ENCODE results near the gene MORC1.

MORC1 gene

DNA sequence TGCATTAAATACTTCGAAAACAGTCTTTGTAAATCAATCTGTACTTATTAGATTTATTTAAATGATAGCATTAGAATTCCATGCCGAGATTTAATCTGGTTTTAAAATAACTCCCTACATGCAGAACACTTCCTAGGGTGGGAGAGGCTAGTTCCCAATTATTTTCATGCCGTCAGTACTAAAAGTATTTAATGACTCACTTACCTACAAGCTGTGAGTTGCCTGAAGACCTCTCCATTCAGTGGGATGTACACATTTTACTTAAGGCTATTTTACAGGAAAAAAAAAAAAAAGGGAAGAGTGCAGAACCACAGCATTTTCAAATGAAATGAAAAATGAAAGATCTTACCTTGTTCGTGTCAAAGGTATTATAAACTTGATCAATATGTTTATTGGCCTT, 164.7 kb downstream of the MORC1 start:
- Histone ChIP-seq H3K4me2 (no peak overlapping the region), H3K27ac (no peak overlapping the region), H3K79me2 (ENCODE audit: insufficient read depth, low read depth) (no peaks in the 10 kb centered on the region), H3K27me3 (ENCODE audit: insufficient read depth, low read depth) (no peaks in the 10 kb centered on the region), H3K4me1 (ENCODE audit: low read depth, poor library complexity, severe bottlenecking) (no peaks in the 10 kb centered on the region), H3K9ac (no peak overlapping the region), H4K20me1 (ENCODE audit: insufficient read depth) (no peaks in the 10 kb centered on the region), H2AFZ (ENCODE audit: low read depth) (no peak overlapping the region), H3K4me3 (IDR thresholded peaks at IDR 0.05; ENCODE audit: insufficient read depth, low read depth, low read length) (no peak overlapping the region), H3K36me3 (ENCODE audit: insufficient read depth) (no peaks in the 10 kb centered on the region)
- TF ChIP-seq, protein P1, sequence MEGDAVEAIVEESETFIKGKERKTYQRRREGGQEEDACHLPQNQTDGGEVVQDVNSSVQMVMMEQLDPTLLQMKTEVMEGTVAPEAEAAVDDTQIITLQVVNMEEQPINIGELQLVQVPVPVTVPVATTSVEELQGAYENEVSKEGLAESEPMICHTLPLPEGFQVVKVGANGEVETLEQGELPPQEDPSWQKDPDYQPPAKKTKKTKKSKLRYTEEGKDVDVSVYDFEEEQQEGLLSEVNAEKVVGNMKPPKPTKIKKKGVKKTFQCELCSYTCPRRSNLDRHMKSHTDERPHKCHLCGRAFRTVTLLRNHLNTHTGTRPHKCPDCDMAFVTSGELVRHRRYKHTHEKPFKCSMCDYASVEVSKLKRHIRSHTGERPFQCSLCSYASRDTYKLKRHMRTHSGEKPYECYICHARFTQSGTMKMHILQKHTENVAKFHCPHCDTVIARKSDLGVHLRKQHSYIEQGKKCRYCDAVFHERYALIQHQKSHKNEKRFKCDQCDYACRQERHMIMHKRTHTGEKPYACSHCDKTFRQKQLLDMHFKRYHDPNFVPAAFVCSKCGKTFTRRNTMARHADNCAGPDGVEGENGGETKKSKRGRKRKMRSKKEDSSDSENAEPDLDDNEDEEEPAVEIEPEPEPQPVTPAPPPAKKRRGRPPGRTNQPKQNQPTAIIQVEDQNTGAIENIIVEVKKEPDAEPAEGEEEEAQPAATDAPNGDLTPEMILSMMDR (conservative IDR thresholded peaks at IDR 0.05; ENCODE audit: low read depth, low read length) = no peak

DNA sequence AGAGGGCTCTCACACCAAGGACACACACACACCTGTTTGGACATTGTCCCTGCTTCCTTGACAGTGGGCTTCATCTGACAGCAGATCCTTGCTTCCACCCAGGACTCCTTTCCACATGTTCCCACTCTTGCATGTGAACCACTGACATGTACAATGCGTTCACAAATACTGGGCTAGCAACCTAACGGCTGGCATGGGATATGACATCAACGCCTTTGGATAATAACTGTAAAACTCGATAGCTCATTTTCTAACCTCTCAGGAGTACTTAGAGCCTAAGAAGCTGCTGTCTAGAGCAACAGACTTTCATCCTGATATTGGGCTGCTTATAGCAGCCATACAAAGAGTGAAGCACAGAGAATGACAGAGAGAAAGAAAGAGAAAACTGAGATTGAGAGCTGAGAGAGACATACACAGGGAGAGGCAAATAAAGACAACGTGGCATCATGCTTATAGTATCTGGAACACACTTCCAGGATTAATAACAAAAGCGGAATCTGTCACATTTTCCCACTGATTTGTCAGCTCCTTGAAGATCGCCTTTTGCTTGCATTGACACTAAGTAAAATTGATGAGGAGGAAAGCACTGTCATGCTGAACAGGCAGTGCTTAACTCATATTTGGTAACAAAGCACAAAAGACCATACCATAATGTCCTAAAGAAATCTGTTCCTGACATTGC, 166.0 kb downstream of the MORC1 start:
- no peak overlapping the region for H3K9ac ChIP-seq
- H2AFZ ChIP-seq (ENCODE audit: low read depth) = no peak overlapping the region
- no peak overlapping the region for H3K4me3 ChIP-seq (IDR thresholded peaks at IDR 0.05; ENCODE audit: insufficient read depth, low read depth, low read length)
- no peaks in the 10 kb centered on the region for H3K36me3 ChIP-seq (ENCODE audit: insufficient read depth)
- H3K27ac ChIP-seq = no peak overlapping the region
- no peaks in the 10 kb centered on the region for H4K20me1 ChIP-seq (ENCODE audit: insufficient read depth)
- H3K27me3 ChIP-seq (ENCODE audit: insufficient read depth, low read depth) = no peaks in the 10 kb centered on the region
- TF ChIP-seq, protein P1 (conservative IDR thresholded peaks at IDR 0.05; ENCODE audit: low read depth, low read length) = no peak
- H3K4me1 ChIP-seq (ENCODE audit: low read depth, poor library complexity, severe bottlenecking) = no peaks in the 10 kb centered on the region
- H3K79me2 ChIP-seq (ENCODE audit: insufficient read depth, low read depth) = no peaks in the 10 kb centered on the region
- H3K4me2 ChIP-seq = no peak overlapping the region

DNA sequence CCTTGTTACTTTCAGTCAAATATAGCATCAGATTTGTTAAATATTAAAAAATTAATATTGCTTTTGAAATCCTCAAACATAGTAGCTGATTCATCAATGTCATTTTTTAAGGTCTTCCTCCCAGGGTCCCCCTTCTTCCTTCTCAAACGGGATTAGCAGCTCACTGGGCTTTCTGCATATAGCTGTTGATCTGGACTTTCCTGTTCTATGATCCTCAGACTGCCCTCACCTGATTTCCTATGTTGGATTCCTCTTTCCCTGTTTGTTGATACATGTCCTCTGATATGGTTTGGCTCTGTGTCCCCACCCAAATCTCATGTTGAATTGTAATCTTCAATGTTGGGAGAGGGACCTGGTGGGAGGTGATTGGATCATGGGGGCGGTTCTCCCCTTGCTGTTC, 170.1 kb downstream of the MORC1 start:
- Histone ChIP-seq H3K9ac (no peak overlapping the region), H3K4me2 (no peak overlapping the region), H3K36me3 (ENCODE audit: insufficient read depth) (no peaks in the 10 kb centered on the region), H4K20me1 (ENCODE audit: insufficient read depth) (no peaks in the 10 kb centered on the region), H3K4me3 (IDR thresholded peaks at IDR 0.05; ENCODE audit: insufficient read depth, low read depth, low read length) (no peak overlapping the region), H2AFZ (ENCODE audit: low read depth) (no peak overlapping the region), H3K27me3 (ENCODE audit: insufficient read depth, low read depth) (no peaks in the 10 kb centered on the region), H3K79me2 (ENCODE audit: insufficient read depth, low read depth) (no peaks in the 10 kb centered on the region), H3K27ac (no peak overlapping the region), H3K4me1 (ENCODE audit: low read depth, poor library complexity, severe bottlenecking) (no peaks in the 10 kb centered on the region)
- TF ChIP-seq, protein P1 (conservative IDR thresholded peaks at IDR 0.05; ENCODE audit: low read depth, low read length) = no peak

DNA sequence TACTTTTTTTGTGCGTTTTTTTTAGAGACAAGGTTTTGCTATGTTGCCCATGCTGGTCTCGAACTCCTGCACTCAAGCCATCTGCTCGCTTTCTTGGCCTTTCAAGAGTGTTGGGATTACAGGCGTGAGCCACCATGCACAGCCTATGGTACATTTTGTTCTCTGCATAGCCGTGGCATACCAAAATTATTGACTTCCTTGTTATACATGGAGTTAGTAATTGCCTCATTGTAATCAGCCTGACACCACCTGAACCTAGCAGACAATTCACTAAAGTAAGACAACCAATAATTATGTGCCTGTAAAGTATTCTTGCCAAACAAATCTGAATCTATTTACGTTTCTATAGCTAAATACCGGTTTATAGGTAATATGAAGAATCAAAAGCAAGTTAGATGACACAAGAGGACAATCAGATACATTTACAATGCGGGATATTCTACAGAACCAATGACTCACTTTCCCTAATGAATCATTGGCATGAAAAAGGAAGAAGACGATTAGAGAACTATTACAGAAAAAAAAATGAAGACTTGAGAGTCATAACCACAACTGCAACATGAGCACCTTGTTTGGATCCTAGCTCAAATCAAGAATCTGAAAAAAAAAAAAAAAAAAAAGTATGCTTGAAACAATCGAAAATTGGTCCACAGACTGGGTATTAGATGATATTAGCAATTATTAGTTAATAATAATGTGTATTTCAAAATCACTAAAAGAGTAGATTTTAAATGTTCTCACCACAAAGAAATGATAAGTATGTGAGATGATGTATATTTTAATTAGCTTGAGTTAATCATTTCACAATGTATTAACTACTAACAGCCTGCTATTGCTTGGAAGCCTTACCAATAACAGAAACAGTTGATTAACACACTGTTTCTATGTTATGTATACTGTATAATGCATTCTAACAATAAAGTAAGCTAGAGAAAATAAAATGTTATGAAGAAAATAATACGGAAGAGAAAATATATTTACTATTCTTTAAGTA, 171.3 kb downstream of the MORC1 start:
- no peak overlapping the region for H3K4me3 ChIP-seq (IDR thresholded peaks at IDR 0.05; ENCODE audit: insufficient read depth, low read depth, low read length)
- H4K20me1 ChIP-seq (ENCODE audit: insufficient read depth) = no peaks in the 10 kb centered on the region
- H2AFZ ChIP-seq (ENCODE audit: low read depth) = no peak overlapping the region
- no peak overlapping the region for H3K27ac ChIP-seq
- H3K27me3 ChIP-seq (ENCODE audit: insufficient read depth, low read depth) = no peaks in the 10 kb centered on the region
- H3K36me3 ChIP-seq (ENCODE audit: insufficient read depth) = no peaks in the 10 kb centered on the region
- H3K4me1 ChIP-seq (ENCODE audit: low read depth, poor library complexity, severe bottlenecking) = no peaks in the 10 kb centered on the region
- no peak overlapping the region for H3K4me2 ChIP-seq
- TF ChIP-seq, protein P1 (conservative IDR thresholded peaks at IDR 0.05; ENCODE audit: low read depth, low read length) = no peak
- no peak overlapping the region for H3K9ac ChIP-seq
- H3K79me2 ChIP-seq (ENCODE audit: insufficient read depth, low read depth) = no peaks in the 10 kb centered on the region

Data from KMS-11 (cell line).